Hematopoietic multipotent progenitor cell (in vitro differentiated cells): ENCODE data around the gene CR1. TPM values are rescaled to one million over a fixed set of nuclear protein-coding genes. Genes with fewer than 3 reads are reported as not detected.
"Not testable (repeated sequence)": the region's sequence is repeated elsewhere in the genome, so short reads cannot be mapped to it uniquely, and the experiment has no call there.

Source experiments
- DNase-seq, 3 donors: peaks; one replicate each; pipeline ENCODE4 v3.0.0-alpha.2; 2011 to 2015; ENCODE audit warnings: low read depth in 2 of 3, low spot score in 2 of 3
- total RNA-seq: library from RNA; depleted of rRNA; stranded (reverse); fragments of >200 nt; gene quantifications from one replicate; pipeline ENCODE4 v1.2.3, GENCODE V29; 2012

Gene CR1
- total RNA-seq, 1 donor = 7.8 TPM

GRCh38 chr1:207579436-207579799 is 83.5 kb downstream of the CR1 start:
- DNase-seq = peak in 2 of 3 donors; percentile 52 to 64

- DNase-seq = no peak
Observed at GRCh38 chr1:207581496-207582153, 85.7 kb downstream of the CR1 start.

GRCh38 chr1:207589506-207589905 is 93.5 kb downstream of the CR1 start:
- DNase-seq = not testable (repeated sequence)

- DNase-seq = not testable (repeated sequence)
Observed at GRCh38 chr1:207591205-207591604, 95.2 kb downstream of the CR1 start.

- DNase-seq = not testable (repeated sequence)
Observed at GRCh38 chr1:207594095-207594494, 98.1 kb downstream of the CR1 start.

GRCh38 chr1:207603777-207604176 is 107.8 kb downstream of the CR1 start:
- DNase-seq = no peak

GRCh38 chr1:207605444-207606361 is 109.7 kb downstream of the CR1 start:
- no peak for DNase-seq

GRCh38 chr1:207606362-207606755 is 110.4 kb downstream of the CR1 start:
- no peak for DNase-seq

- no peak for DNase-seq
Observed at GRCh38 chr1:207612762-207613161, 116.8 kb downstream of the CR1 start.

- peak in 2 of 3 donors; percentile 65 to 82 for DNase-seq
Observed at GRCh38 chr1:207619871-207620542, 124.0 kb downstream of the CR1 start.

GRCh38 chr1:207620543-207620893 is 124.6 kb downstream of the CR1 start:
- no peak for DNase-seq

- not testable (repeated sequence) for DNase-seq
Observed at GRCh38 chr1:207625504-207626071, 129.6 kb downstream of the CR1 start.

GRCh38 chr1:207626972-207627337 is 131.0 kb downstream of the CR1 start:
- no peak for DNase-seq

GRCh38 chr1:207627496-207627895 is 131.5 kb downstream of the CR1 start:
- no peak for DNase-seq

- no peak for DNase-seq
Observed at GRCh38 chr1:207628776-207629175, 132.8 kb downstream of the CR1 start.

- DNase-seq = no peak
Observed at GRCh38 chr1:207631137-207631536, 135.2 kb downstream of the CR1 start.

GRCh38 chr1:207633226-207633625 is 137.3 kb downstream of the CR1 start:
- no peak for DNase-seq

GRCh38 chr1:207633699-207634289 is 137.8 kb downstream of the CR1 start:
- DNase-seq = not testable (repeated sequence)

- not testable (repeated sequence) for DNase-seq
Observed at GRCh38 chr1:207634293-207634692, 138.3 kb downstream of the CR1 start.

GRCh38 chr1:207635569-207636186 is 139.7 kb downstream of the CR1 start:
- peak in 1 of 3 donors; percentile 31 for DNase-seq
